Measurements from ENCODE around the gene POLRMT. TPM values are rescaled to one million over a fixed set of nuclear protein-coding genes. Genes with fewer than 3 reads are reported as not detected.

The POLRMT gene
- total RNA-seq, 6 experiments from 2014 or later: 25.9 to 42.9 (median 33.3) TPM

GRCh38 chr19:655691-656090 is 22.4 kb upstream of the POLRMT start:
- ATAC-seq (no peak), DNase-seq (no peak)
- H3K4me3 ChIP-seq: no peak overlapping the region
- intact Hi-C loops (cut with DNase I): no loop called here
- H3K27ac ChIP-seq: no peak overlapping the region
- no peaks in the 10 kb centered on the region for H3K9me3 ChIP-seq
- TF ChIP-seq POLR2A (IDR thresholded peaks at IDR 0.05) (no peak), CTCF (IDR thresholded peaks at IDR 0.05) (no peak)
- H3K4me1 ChIP-seq: peaks cover 0 to 40% (median 15%) of the 10 kb centered on the region in 4 donors
- peaks cover 0 to 28% (median 7%) of the 10 kb centered on the region in 4 donors for H3K36me3 ChIP-seq
- 46% methylated on average over 5 of the region's 17 CpGs for WGBS (ENCODE audit: insufficient coverage, low coverage, low lambda C conversion rate, missing lambda C conversion rate)
- no peaks in the 10 kb centered on the region for H3K27me3 ChIP-seq

- Histone ChIP-seq H3K4me3 (no peak overlapping the region), H3K36me3 (peaks cover 0 to 44% (median 13%) of the 10 kb centered on the region in 4 donors), H3K9me3 (no peaks in the 10 kb centered on the region), H3K4me1 (peaks cover 0 to 17% (median 6%) of the 10 kb centered on the region in 4 donors), H3K27ac (no peak overlapping the region), H3K27me3 (no peaks in the 10 kb centered on the region)
- DNase-seq (no peak), ATAC-seq (no peak)
- WGBS (ENCODE audit: insufficient coverage, low coverage, low lambda C conversion rate, missing lambda C conversion rate): 100% methylated on average over 1 of the region's 17 CpGs
- TF ChIP-seq CTCF (IDR thresholded peaks at IDR 0.05) (no peak), POLR2A (IDR thresholded peaks at IDR 0.05) (no peak)
- intact Hi-C loops (cut with DNase I): no loop called here
These were observed 20.1 kb upstream of the POLRMT start for GRCh38 chr19:653425-653824.

- Histone ChIP-seq H3K4me3 (no peak overlapping the region), H3K27ac (no peak overlapping the region), H3K9me3 (no peaks in the 10 kb centered on the region), H3K36me3 (peaks cover 0 to 51% (median 16%) of the 10 kb centered on the region in 4 donors), H3K27me3 (no peaks in the 10 kb centered on the region), H3K4me1 (peaks cover 0 to 10% (median 2%) of the 10 kb centered on the region in 4 donors)
- no peak for TF ChIP-seq CTCF (IDR thresholded peaks at IDR 0.05)
- WGBS (ENCODE audit: insufficient coverage, low coverage, low lambda C conversion rate, missing lambda C conversion rate): 100% methylated on average over 1 of the region's 54 CpGs
- ATAC-seq (no peak), DNase-seq (no peak)
- intact Hi-C loops (cut with DNase I): no loop called here
These were observed 19.4 kb upstream of the POLRMT start for GRCh38 chr19:652467-653389.

GRCh38 chr19:651991-652390 is 18.7 kb upstream of the POLRMT start:
- Histone ChIP-seq H3K36me3 (peaks cover 0 to 59% (median 20%) of the 10 kb centered on the region in 4 donors), H3K4me1 (peaks cover 0 to 3% (median 0%) of the 10 kb centered on the region in 4 donors), H3K9me3 (no peaks in the 10 kb centered on the region), H3K27ac (no peak overlapping the region), H3K27me3 (no peaks in the 10 kb centered on the region), H3K4me3 (no peak overlapping the region)
- WGBS (ENCODE audit: insufficient coverage, low coverage, low lambda C conversion rate, missing lambda C conversion rate): no CpG with 5 or more reads among the region's 24 CpGs
- DNase-seq (no peak), ATAC-seq (no peak)
- intact Hi-C loops (cut with DNase I): no loop called here
- TF ChIP-seq POLR2A (IDR thresholded peaks at IDR 0.05) (no peak), CTCF (IDR thresholded peaks at IDR 0.05) (no peak)

Data from right lobe of liver (tissue), 6 donors.